Measurements from ENCODE around the gene TMA7B.

DNA sequence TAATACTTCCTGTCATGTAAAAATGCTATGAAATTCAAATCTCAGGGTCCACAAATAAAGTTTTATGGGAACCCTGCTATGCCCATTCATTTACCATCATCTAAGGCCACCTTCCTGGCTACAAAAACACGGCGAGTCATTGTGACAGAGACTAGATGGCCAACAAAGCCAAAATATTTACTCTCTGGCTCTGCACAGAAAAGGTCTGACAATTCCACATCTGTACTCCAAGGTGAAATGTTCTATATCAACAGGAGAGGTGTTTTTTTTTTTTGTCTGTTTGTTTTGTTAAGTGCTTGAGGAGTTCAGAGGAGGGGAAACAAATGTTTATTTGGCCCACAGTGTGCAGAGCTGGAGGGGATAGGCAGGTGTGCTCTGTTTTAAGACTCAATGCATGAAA lies 18.6 kb upstream of the TMA7B start:
- TF ChIP-seq, protein P1, sequence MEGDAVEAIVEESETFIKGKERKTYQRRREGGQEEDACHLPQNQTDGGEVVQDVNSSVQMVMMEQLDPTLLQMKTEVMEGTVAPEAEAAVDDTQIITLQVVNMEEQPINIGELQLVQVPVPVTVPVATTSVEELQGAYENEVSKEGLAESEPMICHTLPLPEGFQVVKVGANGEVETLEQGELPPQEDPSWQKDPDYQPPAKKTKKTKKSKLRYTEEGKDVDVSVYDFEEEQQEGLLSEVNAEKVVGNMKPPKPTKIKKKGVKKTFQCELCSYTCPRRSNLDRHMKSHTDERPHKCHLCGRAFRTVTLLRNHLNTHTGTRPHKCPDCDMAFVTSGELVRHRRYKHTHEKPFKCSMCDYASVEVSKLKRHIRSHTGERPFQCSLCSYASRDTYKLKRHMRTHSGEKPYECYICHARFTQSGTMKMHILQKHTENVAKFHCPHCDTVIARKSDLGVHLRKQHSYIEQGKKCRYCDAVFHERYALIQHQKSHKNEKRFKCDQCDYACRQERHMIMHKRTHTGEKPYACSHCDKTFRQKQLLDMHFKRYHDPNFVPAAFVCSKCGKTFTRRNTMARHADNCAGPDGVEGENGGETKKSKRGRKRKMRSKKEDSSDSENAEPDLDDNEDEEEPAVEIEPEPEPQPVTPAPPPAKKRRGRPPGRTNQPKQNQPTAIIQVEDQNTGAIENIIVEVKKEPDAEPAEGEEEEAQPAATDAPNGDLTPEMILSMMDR (IDR thresholded peaks at IDR 0.05; ENCODE audit: low read depth, low read length, poor library complexity, severe bottlenecking) = no peak
- TF ChIP-seq EZH2phosphoT487 (IDR thresholded peaks at IDR 0.05; ENCODE audit: borderline replicate concordance, low read length) = no peak
